GM23338 (cell line): ENCODE results near the gene ZC3H13. TPM values are rescaled to one million over a fixed set of nuclear protein-coding genes. Genes with fewer than 3 reads are reported as not detected.

Experiments used
- ATAC-seq: fragments of 200-7000 bp; cut with Tn5 transposase; 3 replicates; pipeline ENCODE4 v1.9.1; 2020
- DNase-seq: peaks from one replicate; pipeline ENCODE4 v3.0.0-alpha.2; 2015; ENCODE audit warnings: low spot score
- H2AFZ ChIP-seq: fragments of 200-600 bp; sonication (generic); 2 replicates; pipeline ENCODE4 v1.8.0; 2016; ENCODE audit warnings: antibody characterized with exemption, mild to moderate bottlenecking, moderate library complexity
- H3F3A ChIP-seq: fragments of 200-600 bp; sonication (generic); replicated peaks from 2 replicates; pipeline ENCODE4 v1.8.0; 2017; ENCODE audit warnings: antibody characterized with exemption, mixed run types, low read depth
- H3K27ac ChIP-seq: fragments of 200-600 bp; sonication (generic); 2 replicates; pipeline ENCODE4 v1.6.1; 2016; ENCODE audit warnings: low read depth
- H3K27me3 ChIP-seq: fragments of 200-600 bp; sonication (generic); 2 replicates; pipeline ENCODE4 v1.8.0; 2016; ENCODE audit warnings: mild to moderate bottlenecking, mixed run types, moderate library complexity; ENCODE audit not compliant: insufficient read depth
- H3K36me3 ChIP-seq: fragments of 200-600 bp; sonication (generic); 2 replicates; pipeline ENCODE4 v1.8.0; 2016; ENCODE audit warnings: mild to moderate bottlenecking; ENCODE audit not compliant: insufficient read depth
- H3K4me1 ChIP-seq: fragments of 200-600 bp; sonication (generic); 2 replicates; pipeline ENCODE4 v1.8.0; 2016; ENCODE audit warnings: mild to moderate bottlenecking, moderate library complexity; ENCODE audit not compliant: insufficient read depth
- H3K4me2 ChIP-seq: fragments of 200-600 bp; sonication (generic); 2 replicates; pipeline ENCODE4 v1.7.1; 2017; ENCODE audit warnings: mixed run types
- H3K4me3 ChIP-seq: fragments of 200-600 bp; sonication (generic); 2 replicates; pipeline ENCODE4 v1.6.1; 2016; ENCODE audit warnings: mixed run types
- H3K79me2 ChIP-seq: fragments of 200-600 bp; sonication (generic); replicated peaks from 2 replicates; pipeline ENCODE4 v1.8.0; 2017; ENCODE audit warnings: mild to moderate bottlenecking; ENCODE audit not compliant: insufficient read depth
- H3K9me2 ChIP-seq: fragments of 200-600 bp; sonication (generic); 2 replicates; pipeline ENCODE4 v1.8.0; 2017; ENCODE audit not compliant: insufficient read depth
- H4K20me1 ChIP-seq: fragments of 200-600 bp; sonication (generic); replicated peaks from 2 replicates; pipeline ENCODE4 v1.8.0; 2017; ENCODE audit warnings: mild to moderate bottlenecking; ENCODE audit not compliant: insufficient read depth
- H3K27ac Mint-ChIP-seq: 2 replicates; pipeline ENCODE4 v1.8.0; 2020; ENCODE audit warnings: inconsistent platforms, mild to moderate bottlenecking, moderate library complexity, mixed read lengths
- H3K27me3 Mint-ChIP-seq: 3 replicates; pipeline ENCODE4 v1.8.0; 2022; ENCODE audit warnings: low read depth, mild to moderate bottlenecking, moderate library complexity, mixed read lengths, inconsistent platforms; ENCODE audit not compliant: insufficient read depth, poor library complexity
- H3K36me3 Mint-ChIP-seq: 3 replicates; pipeline ENCODE4 v1.8.0; 2021; ENCODE audit warnings: low read depth, mild to moderate bottlenecking, inconsistent platforms, moderate library complexity, mixed read lengths
- H3K4me1 Mint-ChIP-seq: 3 replicates; pipeline ENCODE4 v1.8.0; 2020; ENCODE audit warnings: mild to moderate bottlenecking, inconsistent platforms, mixed read lengths
- H3K4me3 Mint-ChIP-seq: 3 replicates; pipeline ENCODE4 v1.8.0; 2021; ENCODE audit warnings: moderate library complexity, mild to moderate bottlenecking, inconsistent platforms, mixed read lengths
- H3K9me3 Mint-ChIP-seq: 3 replicates; pipeline ENCODE4 v1.8.0; 2020; ENCODE audit warnings: moderate library complexity, mild to moderate bottlenecking, inconsistent platforms, mixed read lengths
- EZH2phosphoT487 ChIP-seq: fragments of 200-600 bp; sonication (generic); IDR thresholded peaks from one replicate; pipeline ENCODE4 v1.8.1; 2018; ENCODE audit warnings: antibody characterized with exemption; ENCODE audit not compliant: unreplicated experiment
- JUNB ChIP-seq: IDR thresholded peaks from one replicate; pipeline ENCODE4 v1.6.1; 2016; ENCODE audit warnings: antibody characterized with exemption; ENCODE audit not compliant: unreplicated experiment
- POLR2AphosphoS5 ChIP-seq: IDR thresholded peaks from 2 replicates; pipeline ENCODE4 v1.6.1; 2016; ENCODE audit warnings: antibody characterized with exemption, low read depth
- REST ChIP-seq: IDR thresholded peaks from one replicate; pipeline ENCODE4 v1.6.1; 2018; ENCODE audit warnings: antibody characterized with exemption; ENCODE audit not compliant: unreplicated experiment
- ZNF114 ChIP-seq: fragments of 250-450 bp; sonication (Bioruptor Pico); IDR thresholded peaks from 2 replicates; pipeline ENCODE4 v1.5.0; 2020; ENCODE audit warnings: mild to moderate bottlenecking, moderate library complexity
- ZNF331 ChIP-seq: fragments of 250-450 bp; sonication (Bioruptor Pico); IDR thresholded peaks from 2 replicates; pipeline ENCODE4 v1.5.0; 2020; ENCODE audit warnings: low read depth, mild to moderate bottlenecking, moderate library complexity
- polyA plus RNA-seq: library from polyadenylated mRNA; unstranded; fragments of >200 nt; fragmentation: Nextera tagmentation; extraction: Ambion mirVana; gene quantifications from 2 replicates; pipeline ENCODE4 v1.2.1, GENCODE V29; 2016
- total RNA-seq: library from RNA; depleted of rRNA; stranded (reverse); fragments of >200 nt; shearing (Covaris generic); gene quantifications from 2 replicates; pipeline ENCODE4 v1.2.3, GENCODE V29; 2014
- TF ChIP-seq, protein P1 (sequence below): fragments of 250-450 bp; sonication (Bioruptor Pico); IDR thresholded peaks from 2 replicates; pipeline ENCODE4 v1.5.0; 2020; ENCODE audit warnings: mild to moderate bottlenecking, moderate library complexity

ZC3H13 gene
- total and polyA plus RNA-seq, 2 experiments from 2014 or later, result 39.6 to 125 TPM

DNA sequence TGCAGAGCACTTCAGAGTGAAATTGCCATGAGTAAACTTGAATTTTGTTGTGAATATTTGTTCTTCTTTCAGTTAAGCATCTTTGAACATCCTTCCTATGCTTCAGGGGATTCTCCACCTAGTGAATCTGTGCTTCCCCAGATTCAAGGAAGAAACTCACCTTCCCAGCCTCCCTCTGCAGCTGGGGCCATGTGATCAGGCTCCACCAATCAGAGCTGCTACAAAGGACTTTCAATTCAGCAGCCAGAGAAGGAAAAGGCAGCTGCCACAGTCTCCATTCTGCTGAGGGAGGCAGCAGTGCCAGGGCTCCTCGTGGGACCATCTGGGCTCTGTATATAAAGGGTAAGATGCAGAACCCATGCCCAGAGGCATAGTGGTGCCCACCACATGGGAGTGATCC is 111.3 kb downstream of the ZC3H13 start (continued):
- TF ChIP-seq, protein P1, sequence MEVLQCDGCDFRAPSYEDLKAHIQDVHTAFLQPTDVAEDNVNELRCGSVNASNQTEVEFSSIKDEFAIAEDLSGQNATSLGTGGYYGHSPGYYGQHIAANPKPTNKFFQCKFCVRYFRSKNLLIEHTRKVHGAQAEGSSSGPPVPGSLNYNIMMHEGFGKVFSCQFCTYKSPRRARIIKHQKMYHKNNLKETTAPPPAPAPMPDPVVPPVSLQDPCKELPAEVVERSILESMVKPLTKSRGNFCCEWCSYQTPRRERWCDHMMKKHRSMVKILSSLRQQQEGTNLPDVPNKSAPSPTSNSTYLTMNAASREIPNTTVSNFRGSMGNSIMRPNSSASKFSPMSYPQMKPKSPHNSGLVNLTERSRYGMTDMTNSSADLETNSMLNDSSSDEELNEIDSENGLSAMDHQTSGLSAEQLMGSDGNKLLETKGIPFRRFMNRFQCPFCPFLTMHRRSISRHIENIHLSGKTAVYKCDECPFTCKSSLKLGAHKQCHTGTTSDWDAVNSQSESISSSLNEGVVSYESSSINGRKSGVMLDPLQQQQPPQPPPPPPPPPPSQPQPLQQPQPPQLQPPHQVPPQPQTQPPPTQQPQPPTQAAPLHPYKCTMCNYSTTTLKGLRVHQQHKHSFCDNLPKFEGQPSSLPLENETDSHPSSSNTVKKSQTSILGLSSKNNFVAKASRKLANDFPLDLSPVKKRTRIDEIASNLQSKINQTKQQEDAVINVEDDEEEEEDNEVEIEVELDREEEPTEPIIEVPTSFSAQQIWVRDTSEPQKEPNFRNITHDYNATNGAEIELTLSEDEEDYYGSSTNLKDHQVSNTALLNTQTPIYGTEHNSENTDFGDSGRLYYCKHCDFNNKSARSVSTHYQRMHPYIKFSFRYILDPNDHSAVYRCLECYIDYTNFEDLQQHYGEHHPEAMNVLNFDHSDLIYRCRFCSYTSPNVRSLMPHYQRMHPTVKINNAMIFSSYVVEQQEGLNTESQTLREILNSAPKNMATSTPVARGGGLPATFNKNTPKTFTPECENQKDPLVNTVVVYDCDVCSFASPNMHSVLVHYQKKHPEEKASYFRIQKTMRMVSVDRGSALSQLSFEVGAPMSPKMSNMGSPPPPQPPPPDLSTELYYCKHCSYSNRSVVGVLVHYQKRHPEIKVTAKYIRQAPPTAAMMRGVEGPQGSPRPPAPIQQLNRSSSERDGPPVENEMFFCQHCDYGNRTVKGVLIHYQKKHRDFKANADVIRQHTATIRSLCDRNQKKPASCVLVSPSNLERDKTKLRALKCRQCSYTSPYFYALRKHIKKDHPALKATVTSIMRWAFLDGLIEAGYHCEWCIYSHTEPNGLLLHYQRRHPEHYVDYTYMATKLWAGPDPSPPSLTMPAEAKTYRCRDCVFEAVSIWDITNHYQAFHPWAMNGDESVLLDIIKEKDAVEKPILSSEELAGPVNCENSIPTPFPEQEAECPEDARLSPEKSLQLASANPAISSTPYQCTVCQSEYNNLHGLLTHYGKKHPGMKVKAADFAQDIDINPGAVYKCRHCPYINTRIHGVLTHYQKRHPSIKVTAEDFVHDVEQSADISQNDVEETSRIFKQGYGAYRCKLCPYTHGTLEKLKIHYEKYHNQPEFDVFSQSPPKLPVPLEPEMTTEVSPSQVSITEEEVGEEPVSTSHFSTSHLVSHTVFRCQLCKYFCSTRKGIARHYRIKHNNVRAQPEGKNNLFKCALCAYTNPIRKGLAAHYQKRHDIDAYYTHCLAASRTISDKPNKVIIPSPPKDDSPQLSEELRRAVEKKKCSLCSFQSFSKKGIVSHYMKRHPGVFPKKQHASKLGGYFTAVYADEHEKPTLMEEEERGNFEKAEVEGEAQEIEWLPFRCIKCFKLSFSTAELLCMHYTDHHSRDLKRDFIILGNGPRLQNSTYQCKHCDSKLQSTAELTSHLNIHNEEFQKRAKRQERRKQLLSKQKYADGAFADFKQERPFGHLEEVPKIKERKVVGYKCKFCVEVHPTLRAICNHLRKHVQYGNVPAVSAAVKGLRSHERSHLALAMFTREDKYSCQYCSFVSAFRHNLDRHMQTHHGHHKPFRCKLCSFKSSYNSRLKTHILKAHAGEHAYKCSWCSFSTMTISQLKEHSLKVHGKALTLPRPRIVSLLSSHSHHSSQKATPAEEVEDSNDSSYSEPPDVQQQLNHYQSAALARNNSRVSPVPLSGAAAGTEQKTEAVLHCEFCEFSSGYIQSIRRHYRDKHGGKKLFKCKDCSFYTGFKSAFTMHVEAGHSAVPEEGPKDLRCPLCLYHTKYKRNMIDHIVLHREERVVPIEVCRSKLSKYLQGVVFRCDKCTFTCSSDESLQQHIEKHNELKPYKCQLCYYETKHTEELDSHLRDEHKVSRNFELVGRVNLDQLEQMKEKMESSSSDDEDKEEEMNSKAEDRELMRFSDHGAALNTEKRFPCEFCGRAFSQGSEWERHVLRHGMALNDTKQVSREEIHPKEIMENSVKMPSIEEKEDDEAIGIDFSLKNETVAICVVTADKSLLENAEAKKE (CRISPR knock-in tag), result no peak
- TF ChIP-seq POLR2AphosphoS5 (no peak), ZNF331 (CRISPR knock-in tag) (no peak), JUNB (no peak), REST (no peak), ZNF114 (CRISPR knock-in tag) (no peak)

GRCh38 chr13:45940061-45940460 is 112.5 kb downstream of the ZC3H13 start:
- Histone ChIP-seq H3K4me2 (no peak overlapping the region), H3K4me1 (no peaks in the 10 kb centered on the region), H3K79me2 (no peaks in the 10 kb centered on the region), H3K27me3 (no peaks in the 10 kb centered on the region), H2AFZ (no peak overlapping the region), H3K9me2 (no peaks in the 10 kb centered on the region), H3K4me3 (no peak overlapping the region), H3K36me3 (no peaks in the 10 kb centered on the region), H3F3A (no peaks in the 10 kb centered on the region), H4K20me1 (no peaks in the 10 kb centered on the region), H3K27ac (no peak overlapping the region)
- no peaks in the 10 kb centered on the region for H3K4me1 Mint-ChIP-seq
- no peak overlapping the region for H3K4me3 Mint-ChIP-seq
- ATAC-seq (no peak), DNase-seq (no peak)
- peaks cover 5% of the 10 kb centered on the region for H3K27me3 Mint-ChIP-seq
- no peaks in the 10 kb centered on the region for H3K9me3 Mint-ChIP-seq
- no peak overlapping the region for H3K27ac Mint-ChIP-seq
- H3K36me3 Mint-ChIP-seq, result no peaks in the 10 kb centered on the region
- TF ChIP-seq EZH2phosphoT487, result no peak
- TF ChIP-seq, protein P1 (CRISPR knock-in tag), result no peak
